Measurements from ENCODE around the gene RPL18. TPM values are rescaled to one million over a fixed set of nuclear protein-coding genes. Genes with fewer than 3 reads are reported as not detected.
"Not testable (repeated sequence)": the region's sequence is repeated elsewhere in the genome, so short reads cannot be mapped to it uniquely, and the experiment has no call there.

The RPL18 gene
- total RNA-seq, 6 donors from 2014 or later, result 950 to 1,930 (median 1,443) TPM

DNA sequence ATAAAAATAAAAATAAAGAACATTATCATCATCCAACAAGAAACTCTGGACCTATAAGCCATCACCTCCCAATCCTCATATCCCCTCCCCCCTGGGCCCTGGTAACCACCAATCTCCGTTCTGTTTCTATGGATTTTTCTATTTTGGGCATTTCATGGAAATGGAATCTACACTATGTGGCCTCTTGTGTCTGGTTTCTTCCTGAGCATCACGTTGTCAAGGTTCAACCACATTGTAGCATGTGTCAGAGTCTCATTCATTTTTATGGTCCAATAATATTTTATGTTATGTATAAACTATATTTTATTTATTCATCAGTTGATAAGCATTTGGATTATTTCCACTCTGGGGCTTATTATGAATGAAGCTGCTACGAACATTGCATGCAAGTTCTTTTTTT is 40.1 kb downstream of the RPL18 start:
- TF ChIP-seq EP300 (IDR thresholded peaks at IDR 0.05) (no peak), POLR2AphosphoS5 (IDR thresholded peaks at IDR 0.05) (no peak), POLR2A (IDR thresholded peaks at IDR 0.05) (no peak), CTCF (IDR thresholded peaks at IDR 0.05) (no peak)
- no peak overlapping the region for H3K4me3 ChIP-seq
- 36 to 46% methylated on average over 3 of the region's 3 CpGs for WGBS, 2 donors
- H3K27ac ChIP-seq, result no peak overlapping the region
- ATAC-seq (ENCODE audit: low FRiP score in 2 of 2), result no peak
- H3K27me3 ChIP-seq, result no peaks in the 10 kb centered on the region
- H3K4me1 ChIP-seq, result peaks cover 3 to 12% (median 4%) of the 10 kb centered on the region in 4 donors
- no peaks in the 10 kb centered on the region for H3K36me3 ChIP-seq
- no peak for DNase-seq
- H3K9me3 ChIP-seq, result no peaks in the 10 kb centered on the region

DNA sequence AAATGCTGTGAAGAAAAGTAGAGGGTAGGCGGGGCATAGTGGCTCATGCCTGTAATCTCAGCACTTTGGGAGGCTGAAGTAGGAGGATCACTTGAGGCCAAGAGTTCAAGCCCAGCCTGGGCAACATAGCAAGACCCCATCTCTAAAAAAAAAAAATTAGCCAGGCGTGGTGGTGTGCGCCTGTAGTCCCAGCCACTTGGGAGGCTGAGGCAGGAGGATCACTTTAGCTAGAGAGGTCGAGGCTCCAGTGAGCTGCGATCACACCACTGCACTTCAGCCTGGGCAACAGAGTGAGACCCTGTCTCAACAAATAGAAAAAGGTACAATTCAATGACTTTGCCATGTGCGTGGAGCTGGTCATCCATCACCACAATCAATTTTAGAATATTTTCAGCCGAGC is 41.1 kb downstream of the RPL18 start:
- 93 to 95% methylated on average over 7 of the region's 7 CpGs for WGBS, 2 donors
- DNase-seq; H3K27me3 ChIP-seq; H3K4me1 ChIP-seq; H3K27ac ChIP-seq; H3K4me3 ChIP-seq; ATAC-seq (ENCODE audit: low FRiP score in 2 of 2); H3K36me3 ChIP-seq; H3K9me3 ChIP-seq: not testable (repeated sequence)

- Histone ChIP-seq H3K4me3 (no peak overlapping the region), H3K27ac (no peak overlapping the region), H3K9me3 (no peaks in the 10 kb centered on the region), H3K27me3 (no peaks in the 10 kb centered on the region), H3K36me3 (no peaks in the 10 kb centered on the region), H3K4me1 (peaks cover 0 to 10% (median 0%) of the 10 kb centered on the region in 4 donors)
- DNase-seq (peak in 1 of 2 donors; percentile 69), ATAC-seq (ENCODE audit: low FRiP score in 2 of 2) (no peak)
- WGBS, 2 donors, result 76 to 82% methylated on average over 22 to 23 of the region's 23 CpGs
- TF ChIP-seq POLR2A (IDR thresholded peaks at IDR 0.05) (no peak), CTCF (IDR thresholded peaks at IDR 0.05) (no peak), EP300 (IDR thresholded peaks at IDR 0.05) (no peak), POLR2AphosphoS5 (IDR thresholded peaks at IDR 0.05) (no peak)
Observed at GRCh38 chr19:48575931-48576622, 42.9 kb downstream of the RPL18 start.

GRCh38 chr19:48573163-48573505 is 45.8 kb downstream of the RPL18 start:
- TF ChIP-seq POLR2AphosphoS5 (IDR thresholded peaks at IDR 0.05), result no peak
- TF ChIP-seq EP300 (IDR thresholded peaks at IDR 0.05), result no peak
- TF ChIP-seq POLR2A (IDR thresholded peaks at IDR 0.05), result no peak
- no peak for TF ChIP-seq CTCF (IDR thresholded peaks at IDR 0.05)
- Histone ChIP-seq H3K4me3 (no peak overlapping the region), H3K27me3 (no peaks in the 10 kb centered on the region), H3K4me1 (peaks cover 1 to 17% (median 5%) of the 10 kb centered on the region in 4 donors), H3K36me3 (no peaks in the 10 kb centered on the region), H3K27ac (peak overlapping the region in 3 of 4 donors; percentile 16 to 57 (median 39)), H3K9me3 (no peaks in the 10 kb centered on the region)
- DNase-seq, result no peak
- WGBS, 2 donors, result 89 to 91% methylated on average over 12 of the region's 12 CpGs
- no peak for ATAC-seq (ENCODE audit: low FRiP score in 2 of 2)

GRCh38 chr19:48571378-48572162 is 47.4 kb downstream of the RPL18 start:
- Histone ChIP-seq H3K36me3 (no peaks in the 10 kb centered on the region), H3K9me3 (no peaks in the 10 kb centered on the region), H3K4me3 (no peak overlapping the region), H3K4me1 (peaks cover 5 to 22% (median 9%) of the 10 kb centered on the region in 4 donors), H3K27ac (peak overlapping the region in 2 of 4 donors; percentile 30 to 63), H3K27me3 (no peaks in the 10 kb centered on the region)
- 68 to 69% methylated on average over 5 of the region's 5 CpGs for WGBS, 2 donors
- DNase-seq (peak in 1 of 2 donors; percentile 81), ATAC-seq (ENCODE audit: low FRiP score in 2 of 2) (peak in 1 of 2 donors; percentile 64)
- TF ChIP-seq POLR2A (IDR thresholded peaks at IDR 0.05) (peak in 1 of 4 donors; percentile 2), CTCF (IDR thresholded peaks at IDR 0.05) (no peak), POLR2AphosphoS5 (IDR thresholded peaks at IDR 0.05) (no peak), EP300 (IDR thresholded peaks at IDR 0.05) (no peak)
